KG1 (cell line): ENCODE results near the gene MAGEB17.
"Not testable (repeated sequence)": the region's sequence is repeated elsewhere in the genome, so short reads cannot be mapped to it uniquely, and the experiment has no call there.

Experiments used
- DNase-seq: peaks from one replicate; lab custom pipeline; 2025; lab: John Stamatoyannopoulos, UW

Gene MAGEB17, protein sequence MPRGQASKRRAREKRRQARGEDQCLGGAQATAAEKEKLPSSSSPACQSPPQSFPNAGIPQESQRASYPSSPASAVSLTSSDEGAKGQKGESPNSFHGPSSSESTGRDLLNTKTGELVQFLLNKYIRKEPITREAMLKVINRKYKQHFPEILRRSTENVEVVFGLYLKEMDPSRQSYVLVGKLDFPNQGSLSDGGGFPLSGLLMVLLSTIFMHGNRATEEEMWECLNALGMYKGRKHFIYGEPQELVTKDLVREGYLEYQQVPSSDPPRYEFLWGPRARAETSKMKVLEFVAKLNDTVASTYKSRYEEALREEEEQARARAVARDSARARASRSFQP

DNA sequence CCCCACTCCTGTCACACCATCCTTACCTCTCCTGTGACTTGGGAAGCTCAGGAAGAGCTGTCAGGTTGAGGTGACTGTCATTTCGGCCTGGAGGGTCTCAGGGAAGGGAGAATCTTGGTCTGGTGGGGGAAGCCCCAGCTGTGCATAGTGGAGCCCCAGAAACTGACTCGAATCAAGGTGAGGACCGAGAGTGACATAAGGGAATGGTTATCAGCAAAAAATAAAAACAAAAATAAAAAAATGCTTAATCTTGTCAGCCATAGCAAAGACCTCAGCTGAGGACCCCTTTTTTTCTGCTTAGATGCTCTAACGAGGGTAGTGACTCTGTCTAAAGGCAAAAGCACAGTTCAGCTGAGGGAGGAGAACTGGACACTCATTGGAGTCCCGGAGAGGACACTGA, at the start of gene MAGEB17:
MAGEB17 (plus strand) TSS at position 301 of the 400 bp plus-strand sequence. CDS start 2,902 bp downstream, outside the sequence.
- DNase-seq, result no peak

DNA sequence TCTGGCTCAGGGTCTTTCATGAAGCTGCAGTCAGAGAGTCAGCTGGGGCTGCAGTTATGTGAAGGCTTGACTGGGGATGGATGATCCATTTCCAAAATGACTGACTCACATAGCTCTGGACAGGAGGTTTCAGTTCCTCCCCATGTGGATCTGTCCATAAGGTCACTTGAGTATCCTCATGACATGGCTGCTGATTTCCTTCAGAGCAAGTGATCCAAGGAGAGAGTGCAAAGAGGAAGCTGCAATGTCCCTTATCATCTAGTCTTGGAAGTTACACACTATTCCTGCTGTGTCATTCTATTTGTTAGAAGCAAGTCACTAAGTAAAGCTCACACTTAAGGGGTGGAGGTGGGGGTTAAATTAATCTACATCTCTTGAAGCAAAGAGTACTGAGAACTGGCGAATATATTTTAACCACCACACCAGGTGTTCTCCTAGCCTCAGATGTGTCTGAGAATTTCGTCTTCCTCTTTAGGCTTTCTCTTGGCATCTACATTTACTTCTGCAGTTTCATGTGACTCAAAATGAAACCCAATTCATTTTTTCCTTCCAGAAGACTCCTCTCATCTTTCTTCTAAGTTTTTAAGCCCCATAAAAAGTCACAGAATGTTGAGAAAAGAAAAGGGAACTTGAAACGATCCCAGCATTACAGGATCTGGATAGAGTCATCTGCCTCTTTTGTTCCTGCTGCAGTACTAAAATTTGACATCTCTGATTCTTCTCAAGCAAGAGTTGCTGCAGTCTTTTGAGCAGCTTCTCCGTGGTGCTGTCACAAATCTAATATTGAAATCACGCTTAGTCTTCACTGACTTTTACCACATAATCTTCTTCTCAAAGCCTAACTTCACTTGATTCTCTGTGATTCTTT, 47.7 kb upstream of the MAGEB17 start:
- DNase-seq, result no peak

DNA sequence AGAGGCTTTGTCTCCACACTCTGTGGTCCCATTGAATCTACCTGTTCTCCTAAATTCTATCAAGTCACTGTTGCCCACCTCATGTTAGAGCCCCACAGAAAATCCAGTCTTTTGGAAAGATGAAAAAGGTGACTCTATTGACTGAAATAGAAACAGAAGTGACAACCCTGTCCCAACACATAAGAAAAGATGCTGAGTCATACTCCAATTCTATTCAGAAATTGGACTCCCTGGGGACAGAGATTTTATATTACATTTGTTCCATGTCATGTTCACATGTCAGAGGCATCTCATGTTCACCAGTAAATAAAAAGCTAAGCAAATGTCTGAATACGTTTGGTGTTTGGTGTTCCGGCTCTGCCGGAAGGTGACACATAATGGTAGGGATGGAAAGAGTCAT, 46.9 kb upstream of the MAGEB17 start:
- no peak for DNase-seq

DNA sequence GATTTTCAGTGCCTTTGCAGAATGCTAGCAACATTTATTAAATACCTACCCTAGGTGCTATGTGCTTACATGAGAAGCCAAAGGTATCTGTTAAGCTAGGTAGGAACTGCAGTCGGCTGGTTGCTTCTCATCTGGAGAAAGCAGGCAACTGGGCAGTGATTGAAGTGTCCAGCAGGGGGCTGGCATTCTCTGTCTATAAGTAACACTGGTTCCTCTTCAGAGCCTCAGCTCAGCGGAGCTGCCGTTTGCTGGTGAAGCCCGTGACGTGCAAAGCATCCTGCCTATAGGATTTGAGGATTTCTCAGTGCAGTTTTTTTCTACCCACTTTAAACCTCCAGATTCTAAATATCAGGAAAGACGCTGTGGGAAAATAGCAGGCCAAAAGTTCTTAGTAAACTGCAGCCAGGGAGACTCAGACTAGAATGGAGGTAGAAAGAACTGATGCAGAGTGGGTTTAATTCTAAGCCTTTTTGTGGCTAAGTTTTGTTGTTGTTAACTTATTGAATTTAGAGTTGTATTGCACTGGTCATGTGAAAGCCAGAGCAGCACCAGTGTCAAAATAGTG, 44.0 kb upstream of the MAGEB17 start, which contains the start of gene GRPR:
GRPR (plus strand) TSS at position 344 of the 565 bp plus-strand sequence. CDS start 389 bp downstream, outside the sequence.
- DNase-seq, result peak; percentile 4

DNA sequence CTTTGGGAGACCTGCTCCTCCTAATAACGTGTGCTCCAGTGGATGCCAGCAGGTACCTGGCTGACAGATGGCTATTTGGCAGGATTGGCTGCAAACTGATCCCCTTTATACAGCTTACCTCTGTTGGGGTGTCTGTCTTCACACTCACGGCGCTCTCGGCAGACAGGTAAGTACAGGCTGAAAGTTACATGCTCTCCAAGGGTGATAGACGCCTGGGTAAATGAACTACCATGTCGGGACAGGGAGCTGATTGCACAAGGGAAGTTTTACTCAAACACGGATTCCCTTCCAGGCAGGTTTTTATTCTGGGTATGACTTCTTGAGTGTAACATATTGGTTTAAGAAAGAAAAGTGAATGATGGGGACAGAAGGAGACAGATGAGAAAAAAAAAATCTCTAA, 43.1 kb upstream of the MAGEB17 start:
- no peak for DNase-seq

DNA sequence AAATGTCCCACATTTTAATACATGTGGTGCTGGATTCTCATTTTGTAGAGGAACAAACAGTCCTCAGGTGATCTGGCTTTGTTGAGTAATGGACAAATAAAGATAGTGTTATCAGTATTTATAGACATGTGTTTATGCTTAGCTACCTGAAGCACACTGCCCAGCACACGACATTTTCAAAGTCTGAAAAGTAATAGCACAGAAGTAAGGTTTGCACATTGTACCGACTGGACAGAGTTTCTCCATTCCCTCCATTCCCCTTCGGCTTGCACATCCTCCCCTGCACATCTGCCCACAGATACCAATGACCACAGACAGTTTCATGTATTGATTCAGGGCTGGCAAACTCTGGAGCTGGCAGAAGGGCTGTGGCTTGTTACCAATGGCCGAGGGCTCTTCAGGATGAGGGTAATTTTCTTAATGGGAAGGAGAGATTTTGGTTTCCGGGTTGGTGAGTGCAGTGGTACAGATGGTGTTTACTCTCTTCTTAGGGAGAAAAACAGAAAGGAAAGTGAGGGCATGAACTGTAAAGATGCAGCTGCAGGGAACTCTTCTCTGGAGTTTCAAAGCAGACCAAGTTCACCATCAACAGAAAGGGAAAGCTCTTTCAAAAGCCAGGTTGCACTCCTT, 41.6 kb upstream of the MAGEB17 start:
- DNase-seq, result no peak

DNA sequence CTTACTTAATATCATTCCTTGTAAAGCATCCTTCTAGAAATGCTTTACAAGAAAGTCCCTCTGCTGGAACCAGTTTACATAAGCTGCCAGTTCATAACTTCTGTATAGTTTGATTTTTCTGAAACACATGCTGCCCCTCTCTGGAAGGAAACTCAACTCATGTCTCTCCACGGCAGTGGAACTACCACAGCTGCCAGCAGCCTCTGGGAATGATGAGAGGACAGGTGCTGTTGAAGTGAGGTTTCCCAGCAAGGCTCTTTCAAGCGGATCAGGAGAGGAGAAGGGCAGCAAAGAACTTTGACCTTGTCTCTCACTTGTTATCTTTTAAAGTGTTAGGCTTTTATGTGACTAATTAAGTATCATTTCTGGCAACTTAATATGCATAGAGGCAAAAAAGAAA, 36.6 kb upstream of the MAGEB17 start:
- DNase-seq, result no peak

DNA sequence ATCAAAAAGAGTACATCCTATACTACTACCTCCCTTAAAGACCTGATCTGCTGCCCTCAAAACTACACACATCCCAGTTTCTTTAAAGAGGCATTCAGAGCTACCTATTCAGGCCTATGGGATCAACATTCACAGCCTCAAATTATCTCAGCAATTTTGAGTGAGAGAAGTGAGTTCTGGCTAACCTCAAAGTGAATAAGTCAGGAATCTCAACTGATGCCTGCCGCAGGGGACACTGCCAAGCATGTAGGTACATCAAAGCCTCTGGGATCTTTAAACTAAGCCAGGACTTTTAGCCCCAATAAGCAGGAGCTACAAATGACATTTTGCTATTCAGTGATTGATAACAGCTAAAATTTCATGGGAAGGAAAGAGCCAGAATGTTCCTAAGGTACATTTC, 32.3 kb upstream of the MAGEB17 start:
- DNase-seq, result no peak

DNA sequence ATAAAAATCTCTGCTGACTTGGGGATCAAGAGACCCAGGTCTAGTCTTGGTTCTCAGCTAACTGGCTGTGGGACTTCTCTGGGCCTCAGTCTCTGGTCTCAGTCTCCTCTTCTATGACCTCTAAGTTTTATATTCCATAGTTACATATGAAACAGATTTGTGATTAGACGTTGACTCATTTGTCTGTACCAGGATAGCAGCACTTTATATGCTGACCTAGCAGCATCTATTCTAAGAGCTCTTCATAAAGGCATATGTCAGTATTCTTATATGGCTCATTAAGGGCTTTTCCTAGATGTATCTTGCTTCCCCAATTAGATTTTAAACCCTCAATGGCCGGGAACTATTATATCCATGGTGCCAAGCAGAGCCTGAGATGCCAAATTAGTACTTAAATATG, 31.2 kb upstream of the MAGEB17 start:
- no peak for DNase-seq

DNA sequence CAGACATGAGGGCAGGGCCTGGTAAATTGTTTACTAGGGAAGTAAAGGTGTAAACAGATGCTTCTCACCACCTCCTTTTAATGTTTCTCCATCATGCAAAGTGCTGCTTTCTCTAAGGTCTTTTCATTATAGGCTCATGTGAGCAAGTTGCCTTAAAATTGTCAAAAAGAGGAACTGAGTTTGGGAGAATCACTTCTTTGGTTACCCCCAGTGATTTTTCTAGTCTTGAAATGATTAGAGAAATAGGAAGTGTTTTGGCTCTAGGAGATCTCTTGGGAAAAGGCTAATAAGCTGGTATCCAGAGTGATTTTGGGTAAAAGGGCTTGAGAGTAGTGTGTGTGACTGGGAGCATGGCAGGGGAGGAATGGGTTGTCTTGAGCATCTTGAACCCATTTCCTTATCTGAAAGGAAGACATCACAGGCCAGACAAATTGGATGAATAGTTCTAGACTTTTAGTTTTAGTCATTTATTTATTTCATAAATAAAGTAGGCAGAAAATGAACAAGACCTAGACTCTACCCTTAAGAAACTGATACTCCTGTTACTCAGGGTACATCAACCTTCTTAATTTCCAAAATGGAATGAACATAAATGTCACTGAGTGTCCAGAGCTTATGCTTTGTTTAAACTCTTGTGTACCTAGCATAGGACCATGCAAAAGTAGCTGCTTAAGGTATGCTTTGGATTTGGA, 29.7 kb upstream of the MAGEB17 start:
- DNase-seq, result no peak

DNA sequence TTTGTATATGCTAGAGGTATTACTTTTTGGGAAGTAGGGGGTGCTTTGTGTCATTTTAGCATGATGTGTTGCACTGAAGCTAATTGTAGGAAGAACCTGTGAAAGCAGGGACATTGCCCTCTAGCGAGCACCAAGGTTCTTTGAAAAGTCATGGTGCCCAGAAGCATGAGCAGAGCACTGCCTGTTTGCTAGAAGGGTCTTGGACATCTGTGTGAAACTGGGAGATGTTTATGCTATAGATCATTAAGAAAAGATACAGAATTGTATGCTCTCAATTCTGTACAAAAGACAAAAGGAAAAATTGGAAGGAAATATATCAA, 29.2 kb upstream of the MAGEB17 start:
- no peak for DNase-seq

DNA sequence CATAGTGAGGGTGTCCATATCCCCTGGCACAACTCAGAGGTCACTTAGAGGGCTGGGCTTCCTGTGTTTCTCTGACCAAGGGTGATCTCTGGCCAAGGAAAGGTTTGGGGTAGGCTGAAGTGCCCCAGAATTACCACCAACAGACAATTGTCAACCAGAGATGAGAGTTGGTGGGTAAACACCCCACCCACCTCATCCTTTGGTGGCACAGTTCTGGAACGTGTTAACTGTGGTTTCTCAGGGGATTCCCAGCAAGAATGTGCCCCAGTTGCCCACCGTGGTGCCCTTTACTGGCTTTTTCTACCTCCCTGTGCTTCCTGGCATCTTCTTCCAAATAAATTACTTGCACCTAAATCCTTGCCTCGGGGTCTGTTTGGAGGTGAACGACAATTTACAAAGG, 26.8 kb upstream of the MAGEB17 start:
- no peak for DNase-seq

DNA sequence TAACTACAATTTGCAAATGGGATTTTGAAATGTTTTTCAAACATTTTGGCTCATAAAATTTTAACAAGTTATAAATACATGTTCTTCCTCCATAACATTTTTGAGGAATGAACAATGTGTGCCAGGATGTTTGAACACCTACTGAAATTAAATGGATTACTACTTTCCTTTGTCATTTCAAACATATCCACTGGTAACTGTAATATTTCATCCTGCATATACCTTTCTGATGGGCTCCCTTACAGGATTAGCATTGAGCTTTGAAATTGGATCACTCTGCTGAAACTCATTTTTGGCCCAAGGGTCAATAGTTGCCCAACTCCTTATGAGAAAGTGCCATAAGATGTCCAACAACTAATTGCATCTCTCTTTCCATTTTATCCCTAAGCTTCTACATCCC, 26.3 kb upstream of the MAGEB17 start:
- DNase-seq, result no peak

DNA sequence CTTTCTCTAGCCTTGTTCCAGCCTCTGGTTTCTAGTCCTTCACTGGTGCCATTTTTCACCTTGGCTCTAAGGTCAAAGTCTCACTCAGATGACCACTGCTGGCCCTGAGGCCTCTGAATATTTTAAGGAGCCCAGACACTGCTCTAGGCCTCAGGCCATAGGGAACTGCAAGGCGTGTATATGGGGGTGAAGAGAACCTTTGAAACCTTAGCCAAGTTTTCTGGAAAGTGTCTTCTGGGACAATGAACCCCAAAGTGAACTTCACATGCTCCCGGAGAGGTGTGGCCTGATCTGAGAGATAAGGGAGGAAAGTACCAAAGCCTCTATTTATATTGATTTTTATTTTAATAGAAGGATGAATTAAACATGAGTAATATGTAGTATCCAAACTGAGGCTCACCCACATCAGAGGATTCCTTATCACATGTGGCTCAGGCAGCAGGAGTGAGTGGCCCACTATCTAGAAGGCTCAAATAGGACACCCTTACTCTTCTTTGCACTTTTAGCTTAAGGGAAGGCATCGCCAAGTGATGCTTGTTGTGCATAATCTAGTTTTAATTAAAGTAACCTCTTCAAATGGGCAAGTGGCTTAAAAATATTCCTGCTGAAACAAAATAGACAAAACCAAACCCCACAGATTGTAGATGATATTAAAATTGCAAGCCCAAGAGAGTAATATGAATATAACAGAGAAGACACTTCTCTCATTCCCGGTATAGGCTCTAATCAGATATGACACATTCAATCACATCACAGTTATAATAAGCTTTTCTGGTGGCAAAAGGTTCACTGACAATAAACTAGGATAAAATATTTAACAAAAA, 25.6 kb upstream of the MAGEB17 start:
- no peak for DNase-seq

DNA sequence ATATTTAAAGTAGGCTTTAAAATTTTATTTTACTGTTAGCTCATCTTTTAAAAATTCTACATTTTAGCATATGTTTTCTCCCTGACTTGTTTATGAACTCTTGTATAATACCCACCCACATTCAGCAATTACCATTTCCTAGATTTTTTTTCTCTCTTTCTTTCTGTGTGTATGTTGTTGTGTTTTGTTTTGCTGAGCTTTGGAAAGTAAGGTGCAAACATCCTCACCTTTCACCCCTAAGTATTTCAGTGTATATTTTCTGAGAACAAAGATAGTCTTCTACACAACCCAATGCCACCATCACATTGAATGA, 25.1 kb upstream of the MAGEB17 start:
- no peak for DNase-seq

DNA sequence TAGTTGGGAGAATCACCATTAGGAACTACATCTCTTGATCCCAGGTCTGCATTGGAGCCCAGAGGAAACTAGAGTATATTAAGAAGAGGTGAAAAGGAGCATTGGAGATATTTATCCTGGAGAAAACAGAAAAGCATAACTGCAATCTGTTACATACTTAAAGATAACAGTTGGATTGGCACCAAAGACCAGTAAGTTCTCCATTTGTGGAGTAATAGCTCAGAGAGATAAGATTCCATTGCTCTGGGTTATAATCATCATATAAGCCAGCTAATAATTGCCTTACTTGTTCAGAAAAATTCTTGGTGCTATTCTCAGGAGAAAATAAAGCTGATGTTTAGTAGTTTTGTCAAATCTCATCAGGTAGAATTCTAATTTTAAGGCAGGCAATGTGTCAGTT, 23.3 kb upstream of the MAGEB17 start:
- DNase-seq, result no peak

DNA sequence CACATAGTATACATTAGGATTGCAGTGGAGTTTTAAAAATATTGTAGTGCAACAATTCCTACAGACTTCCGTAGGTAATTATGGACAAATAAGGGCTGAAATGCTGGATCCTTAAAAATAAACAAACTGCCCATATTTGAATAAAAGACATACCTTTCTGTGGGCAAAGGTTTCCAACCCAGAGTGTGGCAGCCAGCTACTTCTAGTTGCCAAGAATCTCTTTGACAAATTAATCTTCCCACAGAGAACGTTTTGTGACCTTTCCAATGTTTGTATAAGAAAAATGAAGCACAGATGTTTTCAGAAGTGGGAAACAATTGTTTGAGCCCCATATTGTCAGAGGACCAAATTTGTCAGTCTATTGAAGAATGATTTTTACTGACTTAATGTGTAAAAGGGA, 22.9 kb upstream of the MAGEB17 start:
- no peak for DNase-seq

DNA sequence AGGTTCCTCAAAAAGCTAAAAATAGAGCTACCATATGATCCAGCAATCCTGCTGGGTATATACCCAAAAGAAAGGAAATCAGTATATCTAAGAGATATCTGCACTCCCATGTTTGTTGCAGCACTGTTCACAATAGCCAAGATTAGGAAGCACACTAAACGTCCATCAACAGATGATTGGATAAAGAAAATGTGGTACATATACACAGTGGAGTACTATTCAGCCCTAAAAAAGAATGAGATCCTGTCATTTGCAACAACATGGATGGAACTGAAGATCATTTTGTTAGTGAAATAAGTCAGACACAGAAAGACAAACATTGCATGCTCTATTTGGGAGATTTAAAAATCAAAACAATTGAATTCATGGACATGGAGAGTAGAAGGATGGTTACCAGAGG, 22.2 kb upstream of the MAGEB17 start:
- DNase-seq, result not testable (repeated sequence)

DNA sequence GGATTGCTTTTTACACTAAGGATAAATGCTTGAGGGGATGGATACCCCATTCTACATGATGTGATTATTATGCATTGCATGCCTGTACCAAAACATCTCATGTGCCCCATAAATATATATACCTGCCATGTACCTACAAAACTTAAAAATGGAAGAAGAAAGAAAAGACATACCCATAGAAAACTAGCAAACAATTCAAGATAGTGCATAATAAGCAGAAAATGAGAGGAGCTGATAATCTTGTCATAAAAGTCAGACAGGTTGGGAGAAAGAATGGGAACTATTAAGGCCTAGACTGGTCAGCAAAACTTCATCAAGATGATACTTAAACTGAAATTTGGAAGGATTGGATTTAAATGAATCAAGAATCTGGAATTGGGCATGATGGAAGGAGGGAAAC, 21.6 kb upstream of the MAGEB17 start:
- DNase-seq, result no peak

DNA sequence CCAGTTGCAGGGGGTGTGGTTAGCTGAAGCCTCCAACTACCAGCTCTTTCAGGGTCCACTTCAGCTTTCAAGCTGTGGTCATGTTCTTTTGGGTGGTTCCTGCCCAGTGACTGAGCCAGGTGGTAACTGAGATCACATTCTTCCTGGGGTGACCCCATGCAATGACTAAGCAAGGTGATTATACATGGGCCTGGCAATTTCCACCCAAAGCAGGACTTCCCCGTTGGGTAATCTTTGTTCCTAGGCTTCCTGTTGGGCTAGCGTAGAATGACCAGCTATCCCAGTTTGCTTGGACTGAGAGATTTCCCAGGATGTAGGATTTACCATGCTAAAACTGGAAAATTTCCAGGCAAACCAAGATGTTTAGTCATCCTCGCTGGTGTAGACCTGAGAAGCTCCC, 18.4 kb upstream of the MAGEB17 start:
- no peak for DNase-seq

DNA sequence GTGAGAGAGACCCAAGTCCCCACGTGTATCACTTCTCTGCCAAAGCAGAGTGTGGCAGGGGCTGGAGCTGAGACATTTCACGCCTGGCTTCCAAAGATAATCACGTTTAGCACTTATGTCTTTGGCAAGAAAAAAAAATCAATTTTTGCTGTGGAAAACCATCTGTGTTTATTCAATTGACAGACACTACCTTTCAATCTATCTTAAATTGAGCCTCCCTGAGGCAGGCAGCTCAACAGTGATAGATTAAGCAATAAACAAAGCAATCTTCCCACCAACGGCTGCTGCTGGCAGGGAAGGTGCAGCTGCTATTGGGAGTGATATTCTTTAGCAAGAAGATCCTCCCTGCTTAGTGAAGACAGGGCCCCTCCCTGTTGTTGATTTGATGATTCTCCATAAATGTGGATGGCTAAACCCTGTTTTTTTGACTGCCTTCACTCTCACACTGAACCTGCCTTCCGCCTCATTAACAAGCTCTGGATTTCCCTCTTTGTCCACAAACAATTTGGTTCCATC, 11.6 kb upstream of the MAGEB17 start:
- DNase-seq, result no peak
